HepG2 (cell line): ENCODE measurements around the gene ITCH. TPM values are rescaled to one million over a fixed set of nuclear protein-coding genes. Genes with fewer than 3 reads are reported as not detected.

ENCODE experiments used
- CENPX ChIP-seq: sonication (generic); formaldehyde crosslinking; IDR thresholded peaks from 2 replicates; pipeline ENCODE4 v1.9.0; 2021; ENCODE audit warnings: mild to moderate bottlenecking, missing genetic modification reagents, moderate library complexity
- GTF3A ChIP-seq: sonication (generic); formaldehyde crosslinking; conservative IDR thresholded peaks from 2 replicates; pipeline ENCODE4 v1.4.0; 2020; ENCODE audit warnings: mild to moderate bottlenecking, missing genetic modification reagents
- HNRNPK ChIP-seq: fragments of 200-400 bp; formaldehyde crosslinking; IDR thresholded peaks from 2 replicates; pipeline ENCODE4 v1.6.1; 2018; ENCODE audit warnings: low read length, low read depth, moderate library complexity, mild to moderate bottlenecking; ENCODE audit not compliant: poor library complexity, severe bottlenecking
- MIER3 ChIP-seq: IDR thresholded peaks from 2 replicates; pipeline ENCODE4 v1.6.1; 2016; ENCODE audit warnings: missing compliant biosample characterization, borderline replicate concordance
- MXI1 ChIP-seq: IDR thresholded peaks from 3 replicates; pipeline ENCODE4 v1.6.1; 2012; ENCODE audit warnings: low read depth, low read length, inconsistent platforms, borderline replicate concordance
- NFIC ChIP-seq: IDR thresholded peaks from 2 replicates; pipeline ENCODE4 v1.6.1; 2012; ENCODE audit warnings: mild to moderate bottlenecking, low read length, inconsistent platforms
- NR0B2 ChIP-seq: sonication (generic); formaldehyde crosslinking; IDR thresholded peaks from 2 replicates; pipeline ENCODE4 v1.4.0; 2020; ENCODE audit warnings: mild to moderate bottlenecking, missing genetic modification reagents
- SAP130 ChIP-seq: IDR thresholded peaks from 2 replicates; pipeline ENCODE4 v1.6.1; 2016; ENCODE audit warnings: low read depth
- THAP9 ChIP-seq: sonication (generic); formaldehyde crosslinking; IDR thresholded peaks from 2 replicates; pipeline ENCODE4; 2020; ENCODE audit warnings: missing genetic modification reagents, mild to moderate bottlenecking, borderline replicate concordance
- YY1 ChIP-seq: IDR thresholded peaks from 2 replicates; pipeline ENCODE4 v1.6.1; 2011; ENCODE audit warnings: low read length, low read depth, moderate library complexity, mild to moderate bottlenecking; ENCODE audit not compliant: insufficient read depth, insufficient replicate concordance
- ZBTB42 ChIP-seq: sonication (generic); formaldehyde crosslinking; IDR thresholded peaks from 2 replicates; pipeline ENCODE4 v1.5.0; 2020; ENCODE audit warnings: mild to moderate bottlenecking, missing genetic modification reagents
- ZNF253 ChIP-seq: sonication (generic); formaldehyde crosslinking; IDR thresholded peaks from 2 replicates; pipeline ENCODE4 v1.8.0; 2022; ENCODE audit warnings: mild to moderate bottlenecking, missing genetic modification reagents, borderline replicate concordance
- ZNF263 ChIP-seq: sonication (generic); formaldehyde crosslinking; IDR thresholded peaks from 2 replicates; pipeline ENCODE4 v1.4.0; 2020; ENCODE audit warnings: missing genetic modification reagents
- ZNF329 ChIP-seq: sonication (generic); formaldehyde crosslinking; IDR thresholded peaks from 2 replicates; pipeline ENCODE4 v1.9.0; 2021; ENCODE audit warnings: low read depth, mild to moderate bottlenecking, missing genetic modification reagents
- ZNF766 ChIP-seq: sonication (generic); formaldehyde crosslinking; IDR thresholded peaks from 2 replicates; pipeline ENCODE4 v1.5.0; 2020; ENCODE audit warnings: missing genetic modification reagents, borderline replicate concordance
- ZNF776 ChIP-seq: sonication (generic); formaldehyde crosslinking; IDR thresholded peaks from 2 replicates; pipeline ENCODE4 v1.4.0; 2020; ENCODE audit warnings: mild to moderate bottlenecking, missing genetic modification reagents
- polyA plus RNA-seq, 8 experiments: library from polyadenylated mRNA; depleted of rRNA in 3 of 8; stranded (reverse) in 7 of 8; unstranded in 1 of 8; fragments of >200 nt; fragmentation: Illumina TruSeq in 4 of 8; extraction: Trizol in 4 of 8; gene quantifications; 2 replicates each; pipeline versions ENCODE4 v1.2.1 to v1.2.3, GENCODE V29; 2011 to 2016; ENCODE audit warnings: low read depth in 4 of 8, missing spikeins in 1 of 8, mixed read lengths in 1 of 8; ENCODE audit not compliant: insufficient read depth in 1 of 8
- total RNA-seq, 5 experiments: library from RNA; depleted of rRNA; stranded (reverse); fragments of >200 nt; fragmentation: Illumina TruSeq; extraction: Trizol; gene quantifications; 2 replicates each; pipeline ENCODE4 v1.2.3, GENCODE V29; 2016; ENCODE audit warnings: low read depth in 1 of 5
- TF ChIP-seq, protein P1 (sequence below): sonication (generic); formaldehyde crosslinking; IDR thresholded peaks from 2 replicates; pipeline ENCODE4 v1.4.0; 2020; ENCODE audit warnings: missing genetic modification reagents
- TF ChIP-seq, protein P2 (sequence below): IDR thresholded peaks from 2 replicates; pipeline ENCODE4 v1.6.1; 2016; ENCODE audit warnings: low read depth, borderline replicate concordance
- TF ChIP-seq, protein P3 (sequence below): sonication (generic); formaldehyde crosslinking; IDR thresholded peaks from 2 replicates; pipeline ENCODE4 v1.4.0; 2020; ENCODE audit warnings: missing genetic modification reagents

ITCH gene
- total and polyA plus RNA-seq, 2 of the 13 experiments (the other 11 are each of a cell fraction or from before 2014, with no cell fraction given) = 20.5 to 112 TPM

DNA sequence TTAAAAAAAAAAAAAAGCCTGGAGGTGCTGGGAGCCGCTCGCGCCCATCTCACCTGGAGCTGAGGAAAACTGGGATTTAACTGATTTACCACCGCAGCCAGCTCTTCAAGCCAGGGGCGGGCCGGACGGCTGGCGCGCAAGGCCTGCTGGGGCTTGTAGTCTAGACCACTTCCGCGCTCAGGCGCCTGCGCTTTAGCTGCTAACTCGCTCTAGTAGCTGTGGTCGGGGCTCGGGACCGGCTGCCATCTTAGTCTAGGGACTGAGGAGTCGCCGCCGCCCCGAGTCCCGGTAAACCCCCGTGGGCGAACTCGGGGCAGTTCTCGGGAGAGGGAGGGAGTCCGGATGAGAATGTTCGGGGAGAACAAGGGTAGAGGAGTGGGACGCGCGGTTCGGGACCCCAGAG, at the start of gene ITCH (continued):
- TF ChIP-seq, protein P1, sequence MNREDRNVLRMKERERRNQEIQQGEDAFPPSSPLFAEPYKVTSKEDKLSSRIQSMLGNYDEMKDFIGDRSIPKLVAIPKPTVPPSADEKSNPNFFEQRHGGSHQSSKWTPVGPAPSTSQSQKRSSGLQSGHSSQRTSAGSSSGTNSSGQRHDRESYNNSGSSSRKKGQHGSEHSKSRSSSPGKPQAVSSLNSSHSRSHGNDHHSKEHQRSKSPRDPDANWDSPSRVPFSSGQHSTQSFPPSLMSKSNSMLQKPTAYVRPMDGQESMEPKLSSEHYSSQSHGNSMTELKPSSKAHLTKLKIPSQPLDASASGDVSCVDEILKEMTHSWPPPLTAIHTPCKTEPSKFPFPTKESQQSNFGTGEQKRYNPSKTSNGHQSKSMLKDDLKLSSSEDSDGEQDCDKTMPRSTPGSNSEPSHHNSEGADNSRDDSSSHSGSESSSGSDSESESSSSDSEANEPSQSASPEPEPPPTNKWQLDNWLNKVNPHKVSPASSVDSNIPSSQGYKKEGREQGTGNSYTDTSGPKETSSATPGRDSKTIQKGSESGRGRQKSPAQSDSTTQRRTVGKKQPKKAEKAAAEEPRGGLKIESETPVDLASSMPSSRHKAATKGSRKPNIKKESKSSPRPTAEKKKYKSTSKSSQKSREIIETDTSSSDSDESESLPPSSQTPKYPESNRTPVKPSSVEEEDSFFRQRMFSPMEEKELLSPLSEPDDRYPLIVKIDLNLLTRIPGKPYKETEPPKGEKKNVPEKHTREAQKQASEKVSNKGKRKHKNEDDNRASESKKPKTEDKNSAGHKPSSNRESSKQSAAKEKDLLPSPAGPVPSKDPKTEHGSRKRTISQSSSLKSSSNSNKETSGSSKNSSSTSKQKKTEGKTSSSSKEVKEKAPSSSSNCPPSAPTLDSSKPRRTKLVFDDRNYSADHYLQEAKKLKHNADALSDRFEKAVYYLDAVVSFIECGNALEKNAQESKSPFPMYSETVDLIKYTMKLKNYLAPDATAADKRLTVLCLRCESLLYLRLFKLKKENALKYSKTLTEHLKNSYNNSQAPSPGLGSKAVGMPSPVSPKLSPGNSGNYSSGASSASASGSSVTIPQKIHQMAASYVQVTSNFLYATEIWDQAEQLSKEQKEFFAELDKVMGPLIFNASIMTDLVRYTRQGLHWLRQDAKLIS (CRISPR knock-in tag) = no peak
- TF ChIP-seq NFIC (no peak), MXI1 (peak; percentile 39; the same call in 1 of the 3 replicates), GTF3A (CRISPR knock-in tag) (no peak), NR0B2 (CRISPR knock-in tag) (0 out of 2 replicates have a peak, but pooled peaks have one; percentile 15), CENPX (CRISPR knock-in tag) (no peak), SAP130 (peak; percentile 87), ZNF766 (CRISPR knock-in tag) (peak; percentile 66), HNRNPK (peak; percentile 30), YY1 (peak; percentile 96), ZNF329 (CRISPR knock-in tag) (peak; percentile 58; the same call in 1 of the 2 replicates), ZNF253 (CRISPR knock-in tag) (no peak), ZNF776 (no peak; the same call in 1 of the 2 replicates), MIER3 (CRISPR knock-in tag) (peak; percentile 64; the same call in 1 of the 2 replicates), ZBTB42 (CRISPR knock-in tag) (no peak; the same call in none of the 2 replicates), THAP9 (CRISPR knock-in tag) (peak; percentile 84; the same call in 1 of the 2 replicates), ZNF263 (CRISPR knock-in tag) (no peak; the same call in 1 of the 2 replicates)
- TF ChIP-seq, protein P2, sequence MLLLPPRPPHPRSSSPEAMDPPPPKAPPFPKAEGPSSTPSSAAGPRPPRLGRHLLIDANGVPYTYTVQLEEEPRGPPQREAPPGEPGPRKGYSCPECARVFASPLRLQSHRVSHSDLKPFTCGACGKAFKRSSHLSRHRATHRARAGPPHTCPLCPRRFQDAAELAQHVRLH (CRISPR knock-in tag) = no peak; the same call in 1 of the 2 replicates
- TF ChIP-seq, protein P3, sequence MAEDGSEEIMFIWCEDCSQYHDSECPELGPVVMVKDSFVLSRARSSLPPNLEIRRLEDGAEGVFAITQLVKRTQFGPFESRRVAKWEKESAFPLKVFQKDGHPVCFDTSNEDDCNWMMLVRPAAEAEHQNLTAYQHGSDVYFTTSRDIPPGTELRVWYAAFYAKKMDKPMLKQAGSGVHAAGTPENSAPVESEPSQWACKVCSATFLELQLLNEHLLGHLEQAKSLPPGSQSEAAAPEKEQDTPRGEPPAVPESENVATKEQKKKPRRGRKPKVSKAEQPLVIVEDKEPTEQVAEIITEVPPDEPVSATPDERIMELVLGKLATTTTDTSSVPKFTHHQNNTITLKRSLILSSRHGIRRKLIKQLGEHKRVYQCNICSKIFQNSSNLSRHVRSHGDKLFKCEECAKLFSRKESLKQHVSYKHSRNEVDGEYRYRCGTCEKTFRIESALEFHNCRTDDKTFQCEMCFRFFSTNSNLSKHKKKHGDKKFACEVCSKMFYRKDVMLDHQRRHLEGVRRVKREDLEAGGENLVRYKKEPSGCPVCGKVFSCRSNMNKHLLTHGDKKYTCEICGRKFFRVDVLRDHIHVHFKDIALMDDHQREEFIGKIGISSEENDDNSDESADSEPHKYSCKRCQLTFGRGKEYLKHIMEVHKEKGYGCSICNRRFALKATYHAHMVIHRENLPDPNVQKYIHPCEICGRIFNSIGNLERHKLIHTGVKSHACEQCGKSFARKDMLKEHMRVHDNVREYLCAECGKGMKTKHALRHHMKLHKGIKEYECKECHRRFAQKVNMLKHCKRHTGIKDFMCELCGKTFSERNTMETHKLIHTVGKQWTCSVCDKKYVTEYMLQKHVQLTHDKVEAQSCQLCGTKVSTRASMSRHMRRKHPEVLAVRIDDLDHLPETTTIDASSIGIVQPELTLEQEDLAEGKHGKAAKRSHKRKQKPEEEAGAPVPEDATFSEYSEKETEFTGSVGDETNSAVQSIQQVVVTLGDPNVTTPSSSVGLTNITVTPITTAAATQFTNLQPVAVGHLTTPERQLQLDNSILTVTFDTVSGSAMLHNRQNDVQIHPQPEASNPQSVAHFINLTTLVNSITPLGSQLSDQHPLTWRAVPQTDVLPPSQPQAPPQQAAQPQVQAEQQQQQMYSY (CRISPR knock-in tag) = no peak
